Measurements from ENCODE around the gene CDK7.
"Not testable (repeated sequence)": the region's sequence is repeated elsewhere in the genome, so short reads cannot be mapped to it uniquely, and the experiment has no call there.

Gene CDK7

GRCh38 chr5:69237877-69238276, 3.2 kb downstream of the CDK7 start:
- Histone ChIP-seq H3K9me3 (ENCODE audit: control insufficient read depth in 1 of 2, low read length in 2 of 2) (no peaks in the 10 kb centered on the region), H3K27ac (ENCODE audit: low read length) (no peak overlapping the region), H3K4me1 (ENCODE audit: control insufficient read depth in 1 of 2, insufficient read depth in 2 of 2, low read length in 2 of 2) (peaks cover 3 to 20% of the 10 kb centered on the region in 2 donors), H3K36me3 (ENCODE audit: control insufficient read depth in 1 of 2, insufficient read depth in 2 of 2, low read length in 2 of 2) (peaks cover 0 to 15% of the 10 kb centered on the region in 2 donors), H3K4me3 (ENCODE audit: low read depth in 1 of 2, low read length in 2 of 2) (no peak overlapping the region), H3K27me3 (ENCODE audit: low read depth, low read length) (no peaks in the 10 kb centered on the region)

- Histone ChIP-seq H3K4me1 (ENCODE audit: control insufficient read depth in 1 of 2, insufficient read depth in 2 of 2, low read length in 2 of 2) (peaks cover 3 to 20% of the 10 kb centered on the region in 2 donors), H3K27me3 (ENCODE audit: low read depth, low read length) (no peaks in the 10 kb centered on the region), H3K9me3 (ENCODE audit: control insufficient read depth in 1 of 2, low read length in 2 of 2) (no peaks in the 10 kb centered on the region)
Observed at GRCh38 chr5:69238760-69239251, 4.1 kb downstream of the CDK7 start.

GRCh38 chr5:69242215-69242927, 7.7 kb downstream of the CDK7 start:
- Histone ChIP-seq H3K4me3 (ENCODE audit: low read depth in 1 of 2, low read length in 2 of 2) (no peak overlapping the region), H3K4me1 (ENCODE audit: control insufficient read depth in 1 of 2, insufficient read depth in 2 of 2, low read length in 2 of 2) (no peaks in the 10 kb centered on the region), H3K9me3 (ENCODE audit: control insufficient read depth in 1 of 2, low read length in 2 of 2) (no peaks in the 10 kb centered on the region), H3K27ac (ENCODE audit: low read length) (no peak overlapping the region), H3K27me3 (ENCODE audit: low read depth, low read length) (no peaks in the 10 kb centered on the region), H3K36me3 (ENCODE audit: control insufficient read depth in 1 of 2, insufficient read depth in 2 of 2, low read length in 2 of 2) (peaks cover 0 to 11% of the 10 kb centered on the region in 2 donors)

More at GRCh38 chr5:69238760-69239251, 4.1 kb downstream of the CDK7 start:
- Histone ChIP-seq H3K27ac (ENCODE audit: low read length) (no peak overlapping the region), H3K36me3 (ENCODE audit: control insufficient read depth in 1 of 2, insufficient read depth in 2 of 2, low read length in 2 of 2) (peaks cover 0 to 15% of the 10 kb centered on the region in 2 donors), H3K4me3 (ENCODE audit: low read depth in 1 of 2, low read length in 2 of 2) (no peak overlapping the region)

GRCh38 chr5:69245031-69245430, 10.3 kb downstream of the CDK7 start:
- Histone ChIP-seq H3K27me3 (ENCODE audit: low read depth, low read length) (no peaks in the 10 kb centered on the region), H3K4me1 (ENCODE audit: control insufficient read depth in 1 of 2, insufficient read depth in 2 of 2, low read length in 2 of 2) (no peaks in the 10 kb centered on the region), H3K27ac (ENCODE audit: low read length) (no peak overlapping the region), H3K36me3 (ENCODE audit: control insufficient read depth in 1 of 2, insufficient read depth in 2 of 2, low read length in 2 of 2) (peaks cover 0 to 4% of the 10 kb centered on the region in 2 donors), H3K4me3 (ENCODE audit: low read depth in 1 of 2, low read length in 2 of 2) (no peak overlapping the region), H3K9me3 (ENCODE audit: control insufficient read depth in 1 of 2, low read length in 2 of 2) (no peaks in the 10 kb centered on the region)

- Histone ChIP-seq H3K4me3 (ENCODE audit: low read depth in 1 of 2, low read length in 2 of 2) (no peak overlapping the region), H3K27me3 (ENCODE audit: low read depth, low read length) (no peaks in the 10 kb centered on the region), H3K36me3 (ENCODE audit: control insufficient read depth in 1 of 2, insufficient read depth in 2 of 2, low read length in 2 of 2) (no peaks in the 10 kb centered on the region), H3K9me3 (ENCODE audit: control insufficient read depth in 1 of 2, low read length in 2 of 2) (no peaks in the 10 kb centered on the region), H3K27ac (ENCODE audit: low read length) (no peak overlapping the region), H3K4me1 (ENCODE audit: control insufficient read depth in 1 of 2, insufficient read depth in 2 of 2, low read length in 2 of 2) (no peaks in the 10 kb centered on the region)
Observed at GRCh38 chr5:69248019-69248418, 13.3 kb downstream of the CDK7 start.

GRCh38 chr5:69250593-69250992, 15.9 kb downstream of the CDK7 start:
- Histone ChIP-seq H3K27me3 (ENCODE audit: low read depth, low read length) (no peaks in the 10 kb centered on the region), H3K27ac (ENCODE audit: low read length) (no peak overlapping the region), H3K4me1 (ENCODE audit: control insufficient read depth in 1 of 2, insufficient read depth in 2 of 2, low read length in 2 of 2) (no peaks in the 10 kb centered on the region), H3K9me3 (ENCODE audit: control insufficient read depth in 1 of 2, low read length in 2 of 2) (no peaks in the 10 kb centered on the region), H3K4me3 (ENCODE audit: low read depth in 1 of 2, low read length in 2 of 2) (no peak overlapping the region), H3K36me3 (ENCODE audit: control insufficient read depth in 1 of 2, insufficient read depth in 2 of 2, low read length in 2 of 2) (no peaks in the 10 kb centered on the region)

- Histone ChIP-seq H3K4me1 (ENCODE audit: control insufficient read depth in 1 of 2, insufficient read depth in 2 of 2, low read length in 2 of 2) (no peaks in the 10 kb centered on the region), H3K36me3 (ENCODE audit: control insufficient read depth in 1 of 2, insufficient read depth in 2 of 2, low read length in 2 of 2) (peaks cover 7 to 12% of the 10 kb centered on the region in 2 donors), H3K27me3 (ENCODE audit: low read depth, low read length) (no peaks in the 10 kb centered on the region), H3K4me3 (ENCODE audit: low read depth in 1 of 2, low read length in 2 of 2) (no peak overlapping the region), H3K9me3 (ENCODE audit: control insufficient read depth in 1 of 2, low read length in 2 of 2) (no peaks in the 10 kb centered on the region), H3K27ac (ENCODE audit: low read length) (no peak overlapping the region)
Observed at GRCh38 chr5:69252437-69252836, 17.8 kb downstream of the CDK7 start.

GRCh38 chr5:69255940-69256339, 21.3 kb downstream of the CDK7 start:
- peaks cover 25% of the 10 kb centered on the region in 2 donors for H3K36me3 ChIP-seq (ENCODE audit: control insufficient read depth in 1 of 2, insufficient read depth in 2 of 2, low read length in 2 of 2)

GRCh38 chr5:69257577-69257976, 22.9 kb downstream of the CDK7 start:
- no peak overlapping the region for H3K4me3 ChIP-seq (ENCODE audit: low read depth in 1 of 2, low read length in 2 of 2)
- no peaks in the 10 kb centered on the region for H3K27me3 ChIP-seq (ENCODE audit: low read depth, low read length)
- no peak overlapping the region for H3K27ac ChIP-seq (ENCODE audit: low read length)
- H3K4me1 ChIP-seq (ENCODE audit: control insufficient read depth in 1 of 2, insufficient read depth in 2 of 2, low read length in 2 of 2): no peaks in the 10 kb centered on the region
- H3K9me3 ChIP-seq (ENCODE audit: control insufficient read depth in 1 of 2, low read length in 2 of 2): no peaks in the 10 kb centered on the region
- peaks cover 27 to 29% of the 10 kb centered on the region in 2 donors for H3K36me3 ChIP-seq (ENCODE audit: control insufficient read depth in 1 of 2, insufficient read depth in 2 of 2, low read length in 2 of 2)

More at GRCh38 chr5:69255940-69256339, 21.3 kb downstream of the CDK7 start:
- not testable (repeated sequence) for H3K9me3 ChIP-seq (ENCODE audit: control insufficient read depth in 1 of 2, low read length in 2 of 2); H3K4me3 ChIP-seq (ENCODE audit: low read depth in 1 of 2, low read length in 2 of 2); H3K27me3 ChIP-seq (ENCODE audit: low read depth, low read length); H3K4me1 ChIP-seq (ENCODE audit: control insufficient read depth in 1 of 2, insufficient read depth in 2 of 2, low read length in 2 of 2); H3K27ac ChIP-seq (ENCODE audit: low read length)

- Histone ChIP-seq H3K4me3 (ENCODE audit: low read depth in 1 of 2, low read length in 2 of 2) (no peak overlapping the region), H3K27ac (ENCODE audit: low read length) (no peak overlapping the region), H3K9me3 (ENCODE audit: control insufficient read depth in 1 of 2, low read length in 2 of 2) (no peaks in the 10 kb centered on the region), H3K36me3 (ENCODE audit: control insufficient read depth in 1 of 2, insufficient read depth in 2 of 2, low read length in 2 of 2) (peaks cover 41 to 47% of the 10 kb centered on the region in 2 donors), H3K27me3 (ENCODE audit: low read depth, low read length) (no peaks in the 10 kb centered on the region), H3K4me1 (ENCODE audit: control insufficient read depth in 1 of 2, insufficient read depth in 2 of 2, low read length in 2 of 2) (no peaks in the 10 kb centered on the region)
Observed at GRCh38 chr5:69261034-69261433, 26.3 kb downstream of the CDK7 start.

- H3K27ac ChIP-seq (ENCODE audit: low read length): no peak overlapping the region
- H3K4me1 ChIP-seq (ENCODE audit: control insufficient read depth in 1 of 2, insufficient read depth in 2 of 2, low read length in 2 of 2): no peaks in the 10 kb centered on the region
- H3K27me3 ChIP-seq (ENCODE audit: low read depth, low read length): no peaks in the 10 kb centered on the region
- H3K36me3 ChIP-seq (ENCODE audit: control insufficient read depth in 1 of 2, insufficient read depth in 2 of 2, low read length in 2 of 2): peaks cover 17 to 38% of the 10 kb centered on the region in 2 donors
- H3K4me3 ChIP-seq (ENCODE audit: low read depth in 1 of 2, low read length in 2 of 2): no peak overlapping the region
- no peaks in the 10 kb centered on the region for H3K9me3 ChIP-seq (ENCODE audit: control insufficient read depth in 1 of 2, low read length in 2 of 2)
Observed at GRCh38 chr5:69265931-69266330, 31.2 kb downstream of the CDK7 start.

- Histone ChIP-seq H3K4me3 (ENCODE audit: low read depth in 1 of 2, low read length in 2 of 2) (no peak overlapping the region), H3K36me3 (ENCODE audit: control insufficient read depth in 1 of 2, insufficient read depth in 2 of 2, low read length in 2 of 2) (peaks cover 6 to 32% of the 10 kb centered on the region in 2 donors), H3K27me3 (ENCODE audit: low read depth, low read length) (no peaks in the 10 kb centered on the region), H3K4me1 (ENCODE audit: control insufficient read depth in 1 of 2, insufficient read depth in 2 of 2, low read length in 2 of 2) (no peaks in the 10 kb centered on the region), H3K9me3 (ENCODE audit: control insufficient read depth in 1 of 2, low read length in 2 of 2) (no peaks in the 10 kb centered on the region), H3K27ac (ENCODE audit: low read length) (no peak overlapping the region)
Observed at GRCh38 chr5:69268899-69269298, 34.2 kb downstream of the CDK7 start.

Data from muscle layer of duodenum (tissue), 2 donors.